ENCODE measurements around the gene IL19.
"Not testable (repeated sequence)": the region's sequence is repeated elsewhere in the genome, so short reads cannot be mapped to it uniquely, and the experiment has no call there.

The IL19 gene

DNA sequence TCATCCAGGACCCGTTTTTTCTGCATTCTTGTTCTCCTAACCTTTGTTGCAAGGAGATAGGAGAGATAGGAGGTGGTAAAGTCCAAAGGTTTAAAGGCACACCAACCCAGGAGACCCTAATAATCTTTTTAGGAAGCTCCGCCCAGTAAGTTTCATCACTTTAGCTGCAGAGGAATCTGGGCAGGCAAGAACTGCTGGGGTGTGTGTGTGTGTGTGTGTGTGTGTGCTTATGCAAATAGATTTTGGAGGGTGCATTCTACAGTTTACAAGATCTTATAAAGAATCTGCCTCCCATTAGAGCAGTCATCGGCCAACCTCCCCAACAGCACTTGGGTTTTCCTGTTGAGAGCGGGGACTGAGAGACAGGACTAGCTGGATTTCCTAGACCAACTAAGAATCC lies 5.7 kb downstream of the IL19 start:
- no peak for DNase-seq (ENCODE audit: low read depth)

DNA sequence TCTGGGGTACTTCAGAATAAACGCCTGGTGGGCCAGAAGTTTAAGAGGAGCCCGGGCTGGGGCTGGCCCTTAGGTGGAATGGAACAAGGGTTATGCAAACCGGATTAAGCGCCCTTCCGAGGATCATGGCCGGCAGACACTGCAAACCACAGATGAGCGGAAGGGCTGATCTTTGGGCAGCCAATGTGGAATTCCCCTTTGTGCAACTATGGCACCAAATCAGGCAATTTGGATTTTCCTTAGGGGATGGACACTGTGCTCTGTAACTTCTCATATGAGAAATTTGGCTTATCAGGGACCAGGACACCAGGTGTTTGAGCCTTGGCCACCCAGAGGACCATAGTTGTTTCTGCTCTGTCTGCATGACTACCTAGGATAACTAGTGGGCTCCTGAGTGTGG lies 7.5 kb downstream of the IL19 start:
- no peak for DNase-seq (ENCODE audit: low read depth)

DNA sequence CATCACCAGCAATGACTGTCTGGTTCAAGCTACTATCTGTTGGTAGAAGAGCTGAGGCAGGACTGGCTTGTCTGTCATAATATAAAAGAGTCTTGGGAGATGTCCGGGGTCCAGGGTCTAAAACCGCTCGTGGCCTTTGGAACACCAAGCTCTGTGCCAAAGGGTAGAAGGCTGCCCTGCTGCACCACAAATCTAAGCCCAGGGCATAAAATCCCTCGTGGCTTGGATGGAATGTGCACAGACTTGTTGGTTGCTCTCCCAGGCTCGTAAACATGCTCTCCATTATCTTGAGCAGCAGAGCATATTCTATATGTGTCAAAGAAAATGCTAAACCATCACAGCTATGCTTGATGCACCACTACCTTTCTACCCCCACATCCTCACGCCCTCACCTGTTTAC lies 8.3 kb downstream of the IL19 start:
- not testable (repeated sequence) for DNase-seq (ENCODE audit: low read depth)

DNA sequence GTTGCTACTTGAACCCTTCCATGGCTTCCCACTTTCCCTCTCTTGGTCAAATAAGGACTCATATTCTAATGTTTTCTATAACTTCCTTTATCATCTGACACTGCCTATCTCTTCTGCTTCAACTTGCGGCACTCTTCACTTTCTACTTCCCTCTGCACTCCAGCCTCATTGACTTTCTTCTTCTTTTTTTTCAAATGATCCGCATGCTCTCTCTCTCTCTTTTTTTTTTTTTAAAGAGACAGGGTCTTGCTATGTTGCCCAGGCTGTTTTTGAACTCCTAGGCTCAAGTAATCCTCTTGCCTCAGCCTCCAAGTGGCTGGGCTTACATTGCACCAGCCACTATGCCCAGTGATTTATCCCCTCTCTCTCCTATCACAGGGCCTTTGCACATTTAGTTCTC lies 9.1 kb downstream of the IL19 start:
- DNase-seq (ENCODE audit: low read depth): no peak

DNA sequence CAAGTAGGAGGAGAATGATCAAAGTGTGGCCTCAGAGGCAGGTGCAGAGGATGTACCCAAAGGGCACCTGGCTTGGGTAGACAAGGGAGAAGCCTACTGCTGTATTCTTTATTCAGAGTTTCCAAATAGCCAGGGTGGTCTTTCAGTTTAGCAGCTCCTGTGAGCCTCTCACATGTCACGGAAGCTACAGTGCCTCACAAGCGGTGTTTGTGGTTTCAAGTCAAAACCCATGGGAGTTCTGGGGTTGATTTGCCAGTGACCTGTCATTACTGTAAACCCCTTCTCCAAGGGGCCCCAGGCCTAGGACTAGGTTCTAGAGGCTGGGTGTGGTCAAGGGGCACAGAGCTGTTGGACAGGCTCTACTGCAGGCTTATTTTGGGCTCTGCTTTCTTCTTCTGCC lies 11.9 kb downstream of the IL19 start:
- no peak for DNase-seq (ENCODE audit: low read depth)

DNA sequence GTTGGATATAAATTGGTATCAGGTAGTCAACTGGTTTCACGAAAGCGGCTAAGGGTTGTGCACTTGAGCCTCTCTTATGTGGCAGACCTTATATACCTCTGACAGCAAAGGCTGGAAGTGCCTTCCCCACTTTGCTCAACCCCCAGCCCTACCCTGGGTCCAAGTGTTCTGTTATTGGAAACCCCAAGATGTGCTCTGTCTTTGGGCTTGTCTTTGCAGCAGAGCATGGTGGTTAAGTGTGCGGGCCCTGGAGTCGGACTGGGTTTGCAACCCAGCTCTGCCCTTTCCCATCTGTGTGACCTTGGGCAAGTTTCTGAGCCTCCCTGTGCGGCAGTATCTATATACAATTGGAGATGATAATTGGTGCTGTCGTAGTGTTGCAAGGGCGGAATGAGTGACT lies 12.9 kb downstream of the IL19 start:
- DNase-seq (ENCODE audit: low read depth): no peak

DNA sequence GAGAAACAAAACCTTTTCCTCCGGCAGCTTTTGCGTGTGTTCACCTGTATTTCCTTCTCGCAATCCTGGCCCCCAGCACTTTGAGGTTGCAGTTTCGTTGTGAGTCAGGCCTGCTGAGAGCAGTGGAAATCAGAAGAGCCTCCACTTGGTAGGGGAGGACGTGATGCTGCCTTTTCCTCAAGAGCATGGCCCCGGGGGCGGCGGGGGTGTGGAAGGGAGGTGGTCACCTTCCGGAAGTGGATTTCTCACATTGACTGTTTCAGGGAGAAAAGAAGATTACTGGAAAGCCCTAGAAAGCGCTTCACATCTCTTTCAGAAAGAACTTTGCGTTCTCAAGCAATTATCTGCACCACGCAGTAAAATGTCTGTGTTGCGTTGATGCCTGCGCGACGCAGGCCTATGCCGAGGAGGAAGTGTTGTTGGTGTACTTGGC lies 13.9 kb downstream of the IL19 start:
- no peak for DNase-seq (ENCODE audit: low read depth)

DNA sequence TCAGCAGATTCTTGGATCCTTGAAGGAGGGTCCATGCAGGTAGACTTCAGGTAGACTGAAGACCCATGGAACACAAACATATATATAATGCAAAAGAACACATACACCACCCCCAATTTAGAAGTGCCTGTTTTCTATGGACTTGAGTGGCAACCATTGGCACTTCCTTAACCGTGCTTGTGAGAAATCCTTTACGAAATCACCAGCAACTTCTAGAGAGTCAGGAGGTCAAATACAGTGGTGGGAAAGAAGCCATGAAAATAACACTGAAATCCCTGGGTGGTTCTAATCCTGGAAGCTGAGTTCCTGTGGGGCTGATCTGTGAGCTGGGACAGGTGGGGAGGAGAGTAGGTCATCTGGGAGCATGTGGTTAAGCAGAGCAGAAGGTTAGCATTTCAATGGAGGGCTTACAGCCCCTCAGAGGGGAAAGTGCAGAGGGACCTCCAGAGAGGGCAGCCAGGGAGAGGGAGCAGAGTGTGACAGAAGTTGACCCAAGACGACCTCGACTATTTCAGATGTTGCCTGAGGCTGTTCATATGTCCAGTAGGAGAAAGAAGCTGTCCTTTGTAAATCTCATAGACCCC lies 14.7 kb downstream of the IL19 start:
- DNase-seq (ENCODE audit: low read depth): no peak

DNA sequence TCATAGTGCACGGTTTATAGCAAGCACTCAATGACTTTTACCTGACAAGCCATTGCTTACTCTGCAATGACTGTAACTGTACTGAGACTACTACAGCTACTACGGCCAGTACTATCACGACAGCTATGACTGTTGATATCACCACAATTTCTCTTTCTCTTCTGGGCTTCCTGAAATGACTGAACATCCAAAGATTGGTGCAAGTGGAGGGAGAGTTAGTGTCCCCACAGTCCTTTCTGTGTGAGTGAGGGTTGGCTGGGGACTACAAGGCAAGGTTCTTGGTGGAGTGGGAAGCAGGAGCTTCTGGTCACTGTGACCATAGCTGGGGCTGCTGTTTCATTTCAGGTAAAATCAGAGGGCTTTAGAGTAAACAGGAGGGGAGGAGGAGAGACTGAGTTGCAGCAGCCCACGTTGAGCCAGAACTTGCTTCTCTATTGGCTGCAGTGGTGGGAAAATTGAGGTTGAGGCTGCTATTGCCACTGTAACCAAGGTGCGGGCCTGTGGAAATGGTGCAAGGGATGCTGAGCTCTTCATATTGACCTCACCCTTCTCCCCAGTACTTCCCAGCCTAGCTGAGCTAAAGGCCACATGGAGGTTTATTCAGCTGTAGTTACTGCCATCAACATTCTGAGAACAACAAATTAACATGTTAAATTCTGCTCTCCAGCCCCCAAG lies 15.8 kb downstream of the IL19 start:
- DNase-seq (ENCODE audit: low read depth): no peak

DNA sequence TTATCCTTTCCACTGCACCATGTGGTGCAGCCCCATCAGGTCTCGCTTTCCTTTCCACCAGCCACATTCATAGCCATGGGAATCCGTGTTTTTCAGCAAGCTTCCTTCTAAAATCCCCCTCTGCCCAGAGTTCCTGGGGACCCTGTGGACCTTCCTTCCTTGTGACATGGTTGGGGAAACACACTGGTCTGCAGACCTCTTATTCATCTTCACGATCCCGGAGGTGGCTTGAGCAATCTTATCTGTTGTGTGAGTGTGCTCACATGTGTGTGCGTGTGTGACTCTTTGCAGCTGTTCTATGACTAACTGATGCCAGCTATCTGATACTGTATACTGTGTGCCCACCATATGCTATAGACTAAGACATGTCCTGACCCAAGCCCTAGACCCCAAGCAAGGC lies 17.3 kb downstream of the IL19 start:
- no peak for DNase-seq (ENCODE audit: low read depth)

DNA sequence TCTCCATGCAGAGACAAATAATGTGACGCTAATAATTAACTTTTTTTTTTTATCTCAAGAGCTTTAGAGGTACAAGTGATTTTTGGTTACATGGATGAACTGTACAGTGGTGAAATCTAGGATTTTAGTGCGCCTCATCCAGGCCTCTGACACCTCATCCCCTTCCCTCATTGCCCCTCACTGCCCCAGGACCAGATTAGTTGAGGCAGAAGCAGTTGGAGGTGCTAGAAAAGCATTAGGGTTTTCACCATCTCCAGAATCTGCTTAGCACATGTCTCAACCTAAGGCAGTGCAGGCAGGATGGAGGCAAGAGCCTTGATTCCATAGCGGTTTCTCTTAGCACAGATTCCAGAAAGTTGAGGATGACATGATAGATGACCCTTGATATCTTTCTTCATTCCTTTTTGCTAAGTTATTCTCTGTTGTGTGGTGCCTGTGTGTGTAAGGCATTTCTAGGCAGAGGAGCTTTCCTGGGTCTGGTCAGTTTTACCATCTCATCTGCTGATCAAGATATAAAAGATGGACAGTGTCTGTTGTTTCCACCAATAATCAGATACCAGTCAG lies 18.0 kb downstream of the IL19 start:
- no peak for DNase-seq (ENCODE audit: low read depth)

DNA sequence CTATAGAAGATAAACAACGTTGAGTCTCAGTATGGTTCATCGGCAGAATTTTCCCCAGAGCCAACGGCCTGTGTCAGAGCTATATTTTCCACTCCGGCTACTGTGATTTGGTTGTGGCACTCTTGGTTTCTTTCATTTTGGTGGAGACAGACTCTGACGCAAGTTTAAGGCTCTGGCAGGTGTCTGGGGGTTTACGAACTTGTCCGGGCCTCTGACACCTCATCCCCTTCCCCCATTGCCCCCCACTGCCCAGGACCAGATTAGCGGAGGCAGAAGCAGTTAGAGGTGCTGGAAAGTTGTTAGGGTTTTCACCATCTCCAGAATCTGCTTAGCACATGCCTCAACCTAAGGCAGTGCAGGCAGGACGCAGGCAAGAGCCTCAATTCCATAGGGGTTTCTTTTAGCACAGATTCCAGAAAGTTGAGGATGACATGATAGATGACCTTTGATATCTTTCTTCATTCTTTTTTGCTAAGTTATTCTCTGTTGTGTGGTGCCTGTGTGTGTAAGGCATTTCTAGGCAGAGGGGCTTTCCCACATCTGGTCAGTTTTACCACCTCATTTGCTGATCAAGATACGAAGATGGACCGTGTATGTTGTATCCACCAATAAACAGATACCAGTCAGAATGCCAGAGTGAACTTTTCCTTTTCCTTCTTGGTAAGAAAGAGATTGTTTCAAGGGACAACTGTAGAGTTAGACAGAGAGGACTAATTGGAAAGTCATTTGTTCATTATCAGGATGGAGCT lies 20.1 kb downstream of the IL19 start:
- no peak for DNase-seq (ENCODE audit: low read depth)

DNA sequence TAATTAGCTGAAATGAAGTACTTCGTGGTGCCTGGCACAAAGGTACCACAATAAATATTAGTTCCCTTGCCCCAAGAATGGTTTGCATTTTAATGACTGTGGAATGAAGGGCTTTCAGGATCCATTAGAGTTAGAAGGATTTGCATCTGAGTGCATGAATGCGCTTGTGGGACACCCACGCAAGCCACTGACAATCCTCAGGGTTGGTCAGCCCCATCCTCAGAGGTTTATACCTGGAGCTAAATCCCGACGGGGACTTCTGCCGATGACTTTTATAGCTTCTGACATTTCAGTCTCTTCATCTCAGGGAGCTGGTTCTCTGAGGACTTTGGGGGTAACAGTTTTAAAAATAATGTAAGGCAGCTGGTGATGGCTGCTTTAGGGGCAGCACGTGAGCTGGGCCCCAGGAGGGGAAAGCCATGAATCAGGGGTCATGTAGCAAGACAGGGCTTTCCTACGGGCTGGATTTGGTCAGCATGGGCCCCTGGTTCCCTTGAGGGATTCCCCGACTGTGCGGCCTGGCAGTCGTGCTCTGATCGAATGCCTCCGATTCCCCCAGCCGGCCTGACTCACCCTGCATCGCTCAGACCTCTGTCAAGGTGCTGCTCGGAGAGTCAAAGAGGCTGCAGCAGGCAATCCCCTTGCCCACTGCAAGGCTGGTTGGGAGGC lies 22.5 kb downstream of the IL19 start:
- no peak for DNase-seq (ENCODE audit: low read depth)

DNA sequence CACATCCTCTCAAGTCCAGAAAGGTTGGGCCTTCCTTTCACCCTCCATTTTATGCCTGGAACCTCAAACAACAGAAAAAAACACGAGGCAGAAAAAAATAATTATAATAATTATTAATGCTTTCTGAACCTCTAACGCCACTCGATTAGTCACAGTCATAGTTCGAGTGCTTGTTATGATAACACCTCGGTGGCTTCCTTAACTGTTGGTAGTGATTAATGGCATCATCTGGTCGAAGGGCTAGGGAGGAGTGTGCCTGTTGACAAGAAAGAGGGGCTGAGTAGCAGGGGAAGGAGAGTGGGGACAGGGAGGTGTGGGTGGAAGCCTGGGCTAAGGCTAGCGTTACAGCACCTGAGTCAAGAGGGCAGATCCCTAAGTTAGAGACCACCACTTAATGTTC lies 23.0 kb downstream of the IL19 start:
- DNase-seq (ENCODE audit: low read depth): no peak

DNA sequence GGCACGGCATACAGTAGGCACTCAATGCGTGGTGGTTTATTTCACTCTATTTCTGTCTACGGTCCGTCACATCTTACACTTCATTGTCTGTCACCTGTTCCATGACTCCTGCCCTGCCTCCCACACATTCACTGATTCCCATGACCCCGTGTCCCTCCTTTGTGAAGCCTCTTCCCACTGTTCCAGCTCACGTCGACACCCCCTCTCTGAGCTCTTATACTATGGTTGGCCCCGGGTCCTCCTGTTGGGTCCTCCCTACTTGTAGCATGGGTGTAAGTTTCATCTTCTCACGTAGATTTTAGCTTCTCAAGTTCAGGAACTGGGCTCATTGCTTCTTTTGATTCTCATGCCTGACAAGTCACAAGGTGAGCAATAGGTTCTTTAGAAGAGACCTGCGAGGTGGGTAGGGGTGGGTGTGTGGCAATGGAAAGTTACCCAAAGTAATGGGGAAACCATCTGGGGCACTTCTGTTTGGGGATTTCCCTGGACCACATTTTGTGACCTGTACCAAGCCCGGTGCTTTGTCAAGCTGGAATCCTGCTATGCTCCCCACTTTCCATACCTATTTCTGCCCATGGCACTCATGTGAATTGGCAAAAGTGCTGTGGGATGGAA lies 23.8 kb downstream of the IL19 start:
- DNase-seq (ENCODE audit: low read depth): no peak

DNA sequence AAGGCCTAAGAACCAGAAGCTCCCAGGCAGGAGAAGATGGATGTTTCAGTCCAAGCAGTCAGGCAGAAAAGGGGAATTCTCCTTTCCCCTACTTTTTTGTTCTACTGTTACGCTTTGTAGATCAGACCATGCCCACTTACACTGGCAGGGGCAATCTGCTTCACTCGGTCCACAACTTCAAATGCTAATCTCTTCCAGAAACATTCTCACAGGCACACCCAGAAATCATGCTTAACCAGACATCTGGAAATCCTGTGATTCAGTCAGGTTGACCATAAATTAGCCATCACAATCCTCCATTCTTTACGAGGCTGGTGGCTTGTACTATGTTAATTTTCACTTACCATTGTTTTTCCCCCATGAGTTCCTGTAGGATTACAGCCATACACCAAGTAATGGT lies 25.5 kb downstream of the IL19 start:
- DNase-seq (ENCODE audit: low read depth): no peak

DNA sequence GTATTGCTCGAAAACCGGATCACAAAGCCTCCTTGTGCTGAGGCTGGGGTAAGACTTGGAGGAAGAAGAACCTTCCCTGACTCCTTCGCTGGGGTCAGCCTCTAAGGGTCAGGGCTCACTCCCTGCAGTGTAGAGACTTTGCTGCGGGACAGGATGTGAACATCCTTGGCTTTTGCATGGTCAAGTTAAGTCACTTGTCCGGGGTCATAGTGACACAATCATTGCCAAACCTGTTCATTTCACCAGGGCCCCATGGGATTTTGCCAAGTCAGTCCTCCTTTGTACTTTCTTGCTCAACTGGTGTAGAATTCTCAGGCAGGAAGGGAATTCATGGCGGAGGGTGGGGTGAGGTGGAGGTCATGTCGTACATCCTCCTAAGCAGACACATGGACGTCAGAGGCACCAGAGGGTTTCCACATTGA lies 26.4 kb downstream of the IL19 start:
- no peak for DNase-seq (ENCODE audit: low read depth)

DNA sequence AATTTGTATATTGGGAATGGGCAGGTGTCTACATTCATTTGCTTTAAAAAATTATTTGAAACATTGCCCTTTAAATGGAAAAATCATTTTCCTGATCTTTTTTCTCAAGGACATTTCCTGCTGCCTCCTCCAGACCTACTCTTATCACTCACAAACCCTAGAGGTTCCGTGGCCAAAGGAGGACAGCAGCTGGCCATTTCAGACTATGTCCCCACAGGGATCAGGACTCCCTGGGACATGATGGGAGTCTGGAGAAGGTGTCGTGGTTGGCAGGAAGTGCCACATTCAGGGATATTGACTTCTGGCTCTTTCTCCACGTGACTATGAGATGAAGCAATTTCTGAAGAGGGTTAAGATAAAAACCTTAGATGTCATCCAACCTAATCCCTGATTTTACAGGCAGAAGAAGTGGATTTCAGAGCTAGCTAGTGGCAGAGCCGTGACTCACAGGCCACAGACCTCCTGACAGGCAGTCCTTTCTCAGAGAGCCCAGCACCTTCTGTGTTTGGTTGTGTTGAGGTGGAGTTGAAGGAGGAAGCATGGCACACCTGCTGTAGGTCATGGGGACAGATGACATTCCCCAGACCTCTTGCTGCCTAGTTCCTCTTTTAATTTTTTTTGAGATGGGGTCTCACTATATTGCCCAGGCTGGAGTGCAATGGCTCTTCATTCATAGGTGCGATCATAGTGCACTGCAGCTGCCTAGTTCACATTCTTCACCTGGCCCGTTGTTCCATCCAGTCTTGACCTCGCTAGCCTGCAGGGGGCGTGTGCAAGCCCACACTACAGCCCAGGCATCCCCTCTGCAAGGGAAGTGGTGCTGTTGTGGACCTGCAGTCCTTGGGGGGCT lies 27.2 kb downstream of the IL19 start:
- no peak for DNase-seq (ENCODE audit: low read depth)

DNA sequence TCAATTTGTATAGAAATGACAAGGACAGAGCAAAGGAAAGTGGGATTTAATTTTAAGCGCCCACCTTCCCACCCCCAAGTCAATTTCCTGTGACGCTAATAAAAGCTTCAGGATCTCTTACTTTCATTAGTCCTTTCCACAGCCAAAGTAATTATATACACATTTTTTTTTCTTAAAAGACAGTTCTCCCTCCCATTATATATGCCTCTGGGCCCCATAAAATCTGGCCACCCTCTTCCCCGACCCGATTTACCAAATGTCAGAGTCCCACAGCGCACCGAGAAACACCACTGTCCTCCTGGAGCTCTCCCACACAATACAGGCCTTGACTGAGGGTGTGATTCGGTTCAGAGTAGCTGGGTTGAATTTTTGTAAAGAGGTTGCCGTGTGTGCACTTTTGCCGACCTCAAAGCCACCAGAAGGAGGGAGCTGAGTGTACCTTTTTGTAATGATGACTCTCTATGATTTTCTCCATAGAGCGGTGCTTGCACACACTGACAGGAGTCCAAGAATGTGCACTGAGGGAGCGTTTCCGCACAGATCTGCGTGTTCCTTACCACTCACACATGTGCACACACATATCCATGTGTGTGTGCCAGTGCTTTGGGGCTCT lies 27.9 kb downstream of the IL19 start:
- no peak for DNase-seq (ENCODE audit: low read depth)

DNA sequence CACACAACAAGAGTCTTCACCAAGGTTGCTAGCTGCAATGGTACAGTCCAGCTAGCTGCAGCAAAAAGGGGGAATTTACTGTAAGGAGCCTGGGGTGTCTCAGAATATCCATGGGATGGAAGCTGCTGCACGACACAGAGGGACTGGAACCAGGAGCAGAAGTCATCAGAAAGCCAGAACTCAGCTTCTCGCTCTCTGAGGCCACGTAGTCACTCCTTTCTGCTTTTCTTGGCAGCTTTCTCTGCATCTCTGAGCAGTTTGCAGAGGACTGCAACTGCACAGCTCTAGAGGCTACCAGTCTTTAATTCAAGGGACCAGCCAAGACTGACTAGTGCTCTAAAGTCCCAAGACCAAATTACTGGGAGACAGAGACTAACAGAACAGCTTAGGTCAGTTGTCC lies 28.7 kb downstream of the IL19 start:
- no peak for DNase-seq (ENCODE audit: low read depth)

DNA sequence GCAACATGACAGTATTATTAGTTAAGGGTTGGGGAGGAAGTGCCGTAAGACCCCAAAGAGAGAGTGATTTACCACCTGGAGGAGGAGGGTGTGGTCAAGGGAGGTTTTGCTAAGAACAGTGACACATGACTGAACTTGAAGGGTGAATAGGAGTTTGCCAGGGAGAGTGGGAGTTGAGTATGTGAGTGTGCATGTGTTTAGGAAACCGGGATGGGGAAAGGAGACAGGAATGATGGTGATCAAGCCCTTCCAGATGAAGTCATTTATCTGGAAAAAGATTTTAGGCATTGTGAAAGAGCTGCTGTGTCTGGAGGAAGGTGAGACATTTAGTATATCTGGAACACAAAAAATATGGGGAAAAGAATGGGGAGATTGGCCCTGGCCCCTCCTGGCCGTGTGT lies 29.8 kb downstream of the IL19 start:
- no peak for DNase-seq (ENCODE audit: low read depth)

Data from CMK (cell line).